Heart left ventricle (tissue), 16 donors: Measurements from ENCODE around the gene KTI12. TPM values are rescaled to one million over a fixed set of nuclear protein-coding genes. Genes with fewer than 3 reads are reported as not detected.
"Not testable (repeated sequence)": the region's sequence is repeated elsewhere in the genome, so short reads cannot be mapped to it uniquely, and the experiment has no call there.

Source experiments
- ATAC-seq, 4 donors: fragments of 200-7000 bp; cut with Tn5 transposase; one replicate each; pipeline ENCODE4 v1.9.1; 2020 to 2022; ENCODE audit warnings: moderate library complexity in 4 of 4, mild to moderate bottlenecking in 3 of 4, moderate number of reproducible peaks in 1 of 4
- DNase-seq, 5 donors: peaks; one replicate each; pipeline ENCODE4 v3.0.0-alpha.2; 2020
- H3K27ac ChIP-seq, 12 donors: fragments of 200-600 bp; sonication (generic) in 4 of 12; one replicate each; pipeline versions ENCODE4 v1.5.0 to v1.8.0; 2016 to 2022; ENCODE audit warnings: mild to moderate bottlenecking in 2 of 12
- H3K27me3 ChIP-seq, 9 donors: fragments of 200-600 bp; sonication (generic) in 2 of 9; one replicate each; pipeline versions ENCODE4 v1.5.1 to v1.8.0; 2016 to 2022; ENCODE audit warnings: mild to moderate bottlenecking in 3 of 9
- H3K36me3 ChIP-seq, 9 donors: fragments of 200-600 bp; sonication (generic) in 2 of 9; one replicate each; pipeline versions ENCODE4 v1.5.0 to v1.8.0; 2018 to 2022; ENCODE audit warnings: mild to moderate bottlenecking in 2 of 9
- H3K4me1 ChIP-seq, 12 donors: fragments of 200-600 bp; sonication (generic) in 4 of 12; one replicate each; pipeline versions ENCODE4 v1.5.0 to v1.8.0; 2016 to 2022; ENCODE audit warnings: mild to moderate bottlenecking in 3 of 12
- H3K4me3 ChIP-seq, 12 donors: fragments of 200-600 bp; sonication (generic) in 4 of 12; one replicate each; pipeline versions ENCODE4 v1.5.0 to v1.8.0; 2017 to 2022; ENCODE audit warnings: mild to moderate bottlenecking in 9 of 12, moderate library complexity in 4 of 12
- H3K9me3 ChIP-seq, 12 donors: fragments of 200-600 bp; sonication (generic) in 4 of 12; one replicate each; pipeline versions ENCODE4 v1.5.0 to v1.8.0; 2016 to 2022; ENCODE audit warnings: mild to moderate bottlenecking in 1 of 12
- CTCF ChIP-seq, 12 donors: fragments of 200-600 bp; sonication (generic) in 4 of 12; IDR thresholded peaks; one replicate each; pipeline versions ENCODE4 v1.5.0 to v1.8.0; 2018 to 2022; ENCODE audit warnings: antibody characterized with exemption in 12 of 12, mild to moderate bottlenecking in 5 of 12
- POLR2A ChIP-seq, 2 donors: fragments of 450-650 bp; IDR thresholded peaks; one replicate each; pipeline ENCODE4 v1.6.1; 2017; ENCODE audit warnings: antibody characterized with exemption in 2 of 2, mild to moderate bottlenecking in 2 of 2, moderate library complexity in 2 of 2
- WGBS, 4 donors: extraction: QIAGEN DNeasy Blood & Tissue Kit in 2 of 4; methylation state at CpG; one replicate each; pipeline versions ENCODE4 v1.1.5 to v1.1.7; 2013 to 2018; 5-methylcytosine and 5-hydroxymethylcytosine counted together
- intact Hi-C, 10 donors: fragments of 100-400 bp; cut with DNase I; formaldehyde crosslinking; loops; one replicate each; pipeline versions ENCODE4 v1.11.1 to v1.14.2; 2022
- polyA plus RNA-seq, 2 donors: library from polyadenylated mRNA; stranded (reverse); fragments of 200-250 nt; gene quantifications; one replicate each; pipeline ENCODE4 v1.2.3, GENCODE V29; 2013
- total RNA-seq, 9 donors: library from RNA; depleted of rRNA in 2 of 9; stranded (reverse); fragments of >200 nt in 2 of 9; fragmentation: NEBNext Ultra II Directional in 3 of 9; extraction: Animal tissue kit (Norgen Biotek cat#: 25700) in 3 of 9; gene quantifications; one replicate each; pipeline versions ENCODE4 v1.1.0 to v1.2.4, GENCODE V29; 2016 to 2023
- donor health status: ischemic (EF 13 %, LVEDD 7.1; RV severe dilation, severe dysfunction).
- donor health status: healthy with polysubstance abuse.
- donor health status: DM: no; HTN: yes; CAD: no.
- donor health status: DM: no; HTN: no; CAD: no.
- donor health status: ischemic (EF 25% LVEDD 6.9; RV normal size, moderate dysfunction).
- donor health status: ischemic (EF 25% LVEDD 5.7; RV mildly dilated, moderate dysfunction).
- donor health status: healthy.
- donor health status: DM: yes; HTN: yes; CAD: no.
- donor health status: ischemic (EF 35%, LVEDD 5.7; RV mildly dilated, moderate dysfunction).
- donor health status: nonischemic (EF 11% LVEDD 7.7; RV severe dilation, severe dysfunction).
- donor health status: DM: yes; HTN: yes; CAD: no.
- donor health status: PGD.
- donor health status: ischemic (EF 29% LVEDD 5.4; RV normal size, mild dysfunction).
- donor health status: nonischemic (EF 23%, LVEDD 6.1; RV moderate dilation, normal function).

KTI12 gene
- total and polyA plus RNA-seq, 11 donors, result 2.4 to 10.3 (median 4.2) TPM

- DNase-seq, result no peak
- Histone ChIP-seq H3K4me3 (peak overlapping the region; percentile 63 to 97 (median 88)), H3K27ac (peak overlapping the region in 11 of 12 donors; percentile 71 to 97 (median 92)), H3K27me3 (no peaks in the 10 kb centered on the region), H3K4me1 (peaks cover 3 to 41% (median 34%) of the 10 kb centered on the region in 12 donors), H3K9me3 (no peaks in the 10 kb centered on the region), H3K36me3 (peaks cover 0 to 35% (median 23%) of the 10 kb centered on the region in 9 donors)
- no peak for ATAC-seq
- intact Hi-C loops, result loop anchor here in 2 of 10 donors (1.0 to 5.0 kb wide), 3 partner anchors 23 to 641 kb away; partner anchors contain the start of genes COA7 (in 1 of the 2), KTI12 (in 1 of the 2) and NRDC (in 1 of the 2)
- WGBS, 4 donors, result 0% methylated on average over 12 of the region's 12 CpGs
- no peak for TF ChIP-seq CTCF (IDR thresholded peaks at IDR 0.05)
- no peak for TF ChIP-seq POLR2A (IDR thresholded peaks at IDR 0.05)
These were observed 22.2 kb upstream of the KTI12 start for GRCh38 chr1:52055866-52056162.

GRCh38 chr1:52055066-52055865, 21.7 kb upstream of the KTI12 start, which contains the start of gene TXNDC12:
TSS of gene TXNDC12 (minus strand) at chr1:52055191. CDS start at chr1:52055096, 95 bp downstream.
- Histone ChIP-seq H3K27me3 (no peaks in the 10 kb centered on the region), H3K36me3 (peaks cover 0 to 35% (median 18%) of the 10 kb centered on the region in 9 donors), H3K9me3 (no peaks in the 10 kb centered on the region), H3K27ac (peak within 1 kb of the TSS in 11 of 12 donors; percentile 71 to 97 (median 92)), H3K4me1 (peaks cover 3 to 41% (median 34%) of the 10 kb centered on the region in 12 donors), H3K4me3 (peak within 1 kb of the TSS; percentile 63 to 97 (median 88))
- WGBS, 4 donors, result 0% methylated on average over 25 to 45 of the region's 45 CpGs
- intact Hi-C loops, result loop anchor here in 2 of 10 donors (5.0 kb wide), 2 partner anchors 178 to 642 kb away; partner anchors contain the start of genes COA7 (in 1 of the 2) and NRDC (in 1 of the 2)
- TF ChIP-seq CTCF (IDR thresholded peaks at IDR 0.05) (no peak), POLR2A (IDR thresholded peaks at IDR 0.05) (peak in 1 of 2 donors; percentile 79)
- ATAC-seq (peak; percentile 80 to 91 (median 86)), DNase-seq (peak; percentile 80 to 88 (median 86))

- Histone ChIP-seq H3K27ac (peak overlapping the region in 11 of 12 donors; percentile 71 to 97 (median 92)), H3K9me3 (no peaks in the 10 kb centered on the region), H3K27me3 (no peaks in the 10 kb centered on the region), H3K4me3 (peak overlapping the region; percentile 63 to 97 (median 88)), H3K4me1 (peaks cover 3 to 41% (median 34%) of the 10 kb centered on the region in 12 donors), H3K36me3 (peaks cover 0 to 30% (median 13%) of the 10 kb centered on the region in 9 donors)
- WGBS, 4 donors, result 4 to 5% (median 5%) methylated on average over 13 of the region's 13 CpGs
- no peak for DNase-seq
- TF ChIP-seq CTCF (IDR thresholded peaks at IDR 0.05), result no peak
- TF ChIP-seq POLR2A (IDR thresholded peaks at IDR 0.05), result no peak
- intact Hi-C loops, result loop anchor here in 2 of 10 donors (5.0 kb wide), 2 partner anchors 177 to 643 kb away; partner anchors contain the start of genes COA7 (in 1 of the 2) and NRDC (in 1 of the 2)
- ATAC-seq, result no peak
These were observed 21.0 kb upstream of the KTI12 start for GRCh38 chr1:52054496-52055065.

- no peaks in the 10 kb centered on the region for H3K9me3 ChIP-seq
These were observed 20.3 kb upstream of the KTI12 start for GRCh38 chr1:52053862-52054261.

GRCh38 chr1:52049337-52049736, 15.7 kb upstream of the KTI12 start:
- H3K9me3 ChIP-seq, H3K27ac ChIP-seq, ATAC-seq, H3K27me3 ChIP-seq, intact Hi-C loops, H3K4me3 ChIP-seq, DNase-seq: not testable (repeated sequence)
- peaks cover 3 to 14% (median 8%) of the 10 kb centered on the region in 12 donors for H3K4me1 ChIP-seq
- WGBS, 4 donors, result 89 to 98% (median 93%) methylated on average over 4 of the region's 4 CpGs
- peaks cover 0 to 28% (median 13%) of the 10 kb centered on the region in 9 donors for H3K36me3 ChIP-seq

More at GRCh38 chr1:52053862-52054261, 20.3 kb upstream of the KTI12 start:
- ATAC-seq (no peak), DNase-seq (no peak)
- 95 to 98% (median 97%) methylated on average over 1 of the region's 1 CpG for WGBS, 4 donors
- no peaks in the 10 kb centered on the region for H3K27me3 ChIP-seq
- no peak overlapping the region for H3K27ac ChIP-seq
- intact Hi-C loops, result no loop called here
- no peak for TF ChIP-seq POLR2A (IDR thresholded peaks at IDR 0.05)
- no peak for TF ChIP-seq CTCF (IDR thresholded peaks at IDR 0.05)
- H3K36me3 ChIP-seq, result peaks cover 0 to 28% (median 13%) of the 10 kb centered on the region in 9 donors
- peak overlapping the region in 8 of 12 donors; percentile 63 to 97 (median 90) for H3K4me3 ChIP-seq
- peaks cover 3 to 35% (median 31%) of the 10 kb centered on the region in 12 donors for H3K4me1 ChIP-seq

GRCh38 chr1:52045666-52046195, 12.1 kb upstream of the KTI12 start:
- DNase-seq, H3K27me3 ChIP-seq, intact Hi-C loops, H3K4me1 ChIP-seq, H3K9me3 ChIP-seq, H3K4me3 ChIP-seq, H3K27ac ChIP-seq, ATAC-seq: not testable (repeated sequence)
- WGBS, 4 donors, result 95 to 97% (median 96%) methylated on average over 4 of the region's 4 CpGs
- H3K36me3 ChIP-seq, result peaks cover 0 to 19% (median 10%) of the 10 kb centered on the region in 9 donors
